Left forelimb (tissue), 1 donor: ENCODE measurements around the gene PARK7.

Source experiments
- DNase-seq: peaks from one replicate; pipeline ENCODE4 v3.0.0-alpha.2; 2018; ENCODE audit warnings: low spot score

PARK7 gene

DNA sequence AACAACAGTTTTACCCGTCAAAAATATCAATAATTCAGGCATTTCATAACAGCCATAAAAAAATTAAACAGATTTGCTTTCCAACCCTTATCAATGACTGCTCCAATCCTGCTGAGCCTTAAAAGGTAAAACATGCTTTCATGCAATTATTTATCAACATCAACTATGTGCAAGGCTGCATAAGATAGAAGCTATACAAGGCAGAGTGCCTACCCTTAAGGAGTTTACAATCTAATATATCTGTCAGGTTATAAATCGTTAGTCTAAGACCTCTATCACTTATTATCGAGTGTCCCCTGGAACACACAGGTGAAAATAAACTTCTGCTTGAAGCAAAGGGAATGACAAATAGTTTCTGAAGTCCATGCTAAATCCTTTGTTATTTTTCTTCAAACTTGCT lies 62.8 kb downstream of the PARK7 start:
- no peak for DNase-seq

DNA sequence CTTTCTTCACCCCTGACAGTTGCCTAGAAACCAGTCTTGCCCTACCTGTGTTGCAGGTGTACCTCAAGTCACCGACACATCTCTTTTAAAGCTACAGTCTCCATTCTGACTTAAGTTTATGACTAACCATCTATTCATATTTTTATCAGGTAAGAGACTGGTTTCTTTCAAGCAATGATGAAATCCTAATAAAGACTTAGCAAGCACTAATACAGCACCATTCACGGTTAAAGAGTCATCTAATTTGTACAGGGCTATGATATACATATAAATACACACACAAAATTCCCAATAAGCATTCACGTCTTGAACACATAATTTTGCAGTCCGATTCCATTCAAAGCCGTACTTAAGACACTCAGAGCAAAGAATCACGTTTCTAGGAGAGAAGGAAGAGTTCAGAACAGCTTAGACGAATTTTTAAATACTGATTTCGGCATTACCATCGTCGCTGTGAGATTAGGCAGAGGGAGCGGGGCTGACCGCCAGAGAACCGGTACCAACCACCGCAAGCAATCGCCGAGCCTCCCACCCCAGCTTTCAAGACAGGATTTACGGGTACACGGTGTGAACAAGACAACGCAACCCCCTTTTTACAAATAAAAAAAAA lies 63.7 kb downstream of the PARK7 start:
- DNase-seq, result no peak

DNA sequence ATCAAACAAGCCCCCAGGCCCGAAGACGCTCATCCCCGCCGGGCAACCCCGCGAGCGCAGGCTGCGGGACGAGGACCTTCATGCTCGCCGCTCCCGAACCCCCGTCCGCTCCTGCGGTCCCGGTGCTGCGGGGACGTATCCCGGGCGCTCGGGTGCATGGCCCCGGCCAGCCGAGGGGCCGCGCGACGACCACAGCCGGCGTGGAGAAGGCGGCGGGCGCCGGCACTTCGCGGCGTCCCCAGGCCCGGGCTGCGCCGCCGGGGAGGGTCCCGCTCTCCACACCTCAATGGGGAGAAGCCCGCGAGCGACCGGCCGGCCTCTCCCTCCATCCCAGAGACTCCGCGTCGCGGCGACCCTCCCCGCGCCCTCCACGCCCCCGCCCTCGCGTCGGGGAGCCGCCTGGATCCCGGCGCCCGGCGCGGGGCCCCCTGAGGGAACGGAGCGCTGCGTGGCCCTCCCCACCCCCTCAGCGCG lies 64.2 kb downstream of the PARK7 start:
- peak; percentile 67 for DNase-seq

DNA sequence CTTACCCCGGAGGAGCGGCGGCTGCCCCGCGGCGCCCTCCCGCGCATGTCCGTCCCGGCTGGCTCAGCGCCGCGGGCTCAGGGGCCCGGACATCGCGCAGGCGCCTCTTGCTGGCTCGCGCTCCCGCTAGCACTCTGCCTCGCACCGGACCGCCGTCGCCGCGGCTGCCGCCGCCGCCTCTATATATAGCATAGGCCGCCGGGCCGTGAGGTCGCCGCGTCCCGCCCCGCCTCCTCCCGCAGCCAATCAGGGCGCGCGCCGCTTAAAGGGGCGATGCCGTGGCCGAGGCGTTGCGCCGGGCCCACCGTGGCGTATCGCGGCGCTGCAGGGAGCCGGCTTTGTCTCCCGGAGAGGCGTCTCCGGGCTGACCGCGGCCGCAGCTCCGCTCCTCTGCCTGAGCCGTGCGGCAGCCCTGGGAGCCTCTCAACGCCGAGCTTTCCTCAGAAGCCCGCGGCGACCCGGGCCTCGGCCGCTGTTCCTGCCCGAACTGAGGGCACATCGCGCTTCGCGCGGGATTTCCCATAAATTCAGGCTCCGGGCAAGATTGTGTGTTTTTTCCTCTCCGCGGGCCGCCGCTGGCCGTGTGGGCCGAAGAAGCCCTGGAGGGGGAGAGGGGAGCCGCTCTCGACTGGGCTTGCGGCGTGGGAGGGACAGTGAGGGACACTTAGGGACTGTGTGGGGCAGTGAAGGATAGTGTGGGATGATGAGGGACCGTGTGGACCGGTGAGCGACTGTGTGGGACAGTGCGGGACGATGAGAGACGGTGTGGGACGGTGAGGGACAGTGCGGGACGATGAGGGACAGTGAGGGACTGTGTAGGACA lies 64.9 kb downstream of the PARK7 start, which contains the start of gene ERRFI1:
TSS of gene ERRFI1 (minus strand) at position 157 of the 823 bp plus-strand sequence. CDS start 10,690 bp downstream, outside the sequence.
- DNase-seq, result peak; percentile 94

DNA sequence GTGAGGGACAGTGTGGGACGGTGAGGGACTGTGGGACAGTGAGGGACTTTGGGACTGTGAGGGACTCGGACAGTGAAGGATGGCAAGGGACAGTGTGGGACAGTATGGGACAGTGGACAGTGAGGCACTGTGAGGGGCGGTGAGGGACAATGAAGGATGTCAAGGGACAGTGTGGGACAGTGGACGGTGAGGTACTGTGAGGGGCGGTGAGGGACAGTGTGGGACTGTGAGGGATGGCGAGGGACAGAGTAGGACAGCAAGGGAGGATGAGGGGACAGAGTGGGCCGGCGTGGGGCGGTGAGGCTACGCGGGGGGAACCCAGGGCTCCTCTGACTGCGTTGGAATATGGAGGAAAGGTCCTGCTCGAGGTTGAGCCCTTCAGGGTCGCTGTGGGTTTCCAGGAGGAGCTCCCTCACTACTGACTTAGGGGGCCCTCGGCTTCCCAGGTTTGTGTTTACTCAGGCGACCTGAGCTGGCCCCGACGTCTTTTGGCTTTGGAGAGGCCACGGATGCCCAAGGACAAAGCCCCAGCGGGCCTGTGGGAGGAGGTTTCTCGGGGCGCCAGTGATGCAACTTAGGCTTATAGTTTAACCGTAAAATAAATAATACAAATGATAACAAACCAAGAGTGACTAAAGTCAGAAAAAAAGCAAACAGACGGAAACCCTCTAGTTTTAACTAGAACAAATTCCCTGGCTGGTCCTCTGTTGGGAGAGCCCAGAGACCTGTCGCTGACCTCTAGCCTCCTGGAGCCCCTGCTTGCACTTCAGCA lies 65.7 kb downstream of the PARK7 start:
- DNase-seq, result no peak

DNA sequence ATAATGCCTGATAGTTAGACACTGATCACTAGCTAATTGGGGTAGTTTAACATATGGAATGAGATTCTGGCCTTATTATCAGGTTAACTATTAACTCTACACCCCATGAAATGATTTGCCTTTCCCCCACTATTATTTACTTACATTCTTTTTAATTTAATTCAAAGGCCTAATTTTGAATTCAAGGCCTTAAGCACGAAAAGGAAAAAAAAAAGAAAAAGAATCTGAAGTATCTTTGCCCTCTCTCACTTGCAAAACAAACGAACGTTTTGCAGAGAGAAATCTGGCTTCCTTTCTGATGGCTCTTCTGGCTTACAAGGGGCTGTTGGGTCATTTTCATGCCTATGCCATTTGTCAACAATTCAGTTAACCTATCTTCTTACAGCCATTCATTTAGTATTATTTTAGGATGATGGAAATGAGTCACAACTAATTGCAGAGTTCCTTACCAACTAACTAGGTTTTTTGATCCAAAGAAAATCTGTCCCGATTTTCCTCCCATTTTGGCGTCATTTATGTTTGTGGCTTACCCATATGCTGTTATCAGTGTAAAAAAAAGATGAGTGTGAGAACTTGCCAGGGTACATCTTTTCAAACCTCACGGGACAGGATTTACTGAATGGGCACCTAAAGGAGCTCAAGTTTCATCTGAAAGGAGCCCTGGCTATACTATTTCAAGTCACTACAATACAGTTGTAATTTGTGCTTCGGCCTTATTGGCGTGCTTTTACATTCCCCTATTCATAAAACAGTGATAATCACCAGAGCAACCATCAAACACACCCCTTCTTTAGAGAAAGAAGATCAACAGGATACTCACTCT lies 66.4 kb downstream of the PARK7 start:
- no peak for DNase-seq

DNA sequence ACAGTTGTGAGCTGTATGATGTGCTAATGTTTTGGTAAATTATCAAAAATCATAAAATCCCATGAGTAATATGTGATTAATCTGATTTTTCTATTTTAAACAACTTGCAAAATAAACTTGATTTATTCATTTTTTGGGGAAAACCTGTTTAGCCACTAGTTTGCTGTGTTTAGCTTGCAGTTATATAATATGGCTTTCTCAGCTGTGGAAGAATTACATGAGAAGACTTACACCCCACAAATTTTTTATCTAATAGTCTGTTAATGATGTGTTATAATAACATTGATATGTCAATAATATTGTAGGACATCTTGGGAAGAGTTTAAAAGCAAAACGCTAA lies 67.0 kb downstream of the PARK7 start:
- no peak for DNase-seq

DNA sequence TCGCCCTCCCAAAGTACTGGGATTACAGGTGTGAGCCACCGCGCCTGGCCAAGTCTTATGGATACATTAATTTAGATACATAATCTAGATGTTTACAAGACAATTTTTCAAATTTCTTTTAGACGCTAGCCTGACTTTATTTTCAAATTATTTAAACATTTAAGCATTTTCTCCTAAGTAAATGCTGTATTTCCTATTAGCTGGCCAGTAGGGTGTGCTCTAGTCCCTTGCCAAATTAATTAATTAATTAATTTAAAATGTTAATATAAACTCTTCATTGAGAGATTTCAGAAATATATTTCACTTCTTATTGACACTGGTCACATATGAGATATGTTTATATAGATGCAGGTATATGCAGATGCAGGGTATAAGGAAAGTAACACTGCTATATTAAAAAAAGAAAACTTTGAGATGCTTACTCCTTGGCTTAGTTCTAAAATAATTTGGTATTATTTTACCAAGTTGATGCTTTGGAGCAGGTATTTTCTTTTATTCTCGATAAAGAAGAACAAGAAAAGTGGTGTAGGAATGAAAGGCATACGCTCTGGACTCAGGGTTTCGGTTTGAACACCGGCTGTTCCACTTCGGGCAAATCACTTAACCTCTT lies 69.8 kb downstream of the PARK7 start:
- DNase-seq, result no peak

DNA sequence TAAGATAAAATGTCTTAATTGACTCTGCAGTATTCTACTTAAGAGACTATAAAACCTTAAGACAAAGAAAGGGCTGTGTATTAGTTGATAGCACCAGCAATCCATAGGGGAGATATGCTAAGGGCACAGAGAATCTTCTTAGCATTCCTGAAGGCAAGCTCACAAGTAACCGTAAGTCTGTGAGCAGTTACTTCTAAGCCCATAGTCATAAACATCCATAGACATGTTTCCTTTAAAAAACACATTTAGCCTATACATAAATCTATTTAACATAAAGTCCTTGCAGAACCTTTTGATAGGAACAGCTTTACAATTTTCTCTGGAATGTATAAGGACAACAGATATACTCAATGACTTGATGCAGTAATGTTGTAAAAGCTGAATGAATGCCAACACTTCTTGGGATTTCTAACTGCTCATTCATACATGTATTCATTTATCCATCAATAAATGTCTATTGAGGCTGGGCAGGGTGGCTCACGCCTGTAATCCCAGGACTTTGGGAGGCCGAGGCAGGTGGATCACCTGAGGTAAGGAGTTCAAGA lies 70.9 kb downstream of the PARK7 start:
- DNase-seq, result no peak

DNA sequence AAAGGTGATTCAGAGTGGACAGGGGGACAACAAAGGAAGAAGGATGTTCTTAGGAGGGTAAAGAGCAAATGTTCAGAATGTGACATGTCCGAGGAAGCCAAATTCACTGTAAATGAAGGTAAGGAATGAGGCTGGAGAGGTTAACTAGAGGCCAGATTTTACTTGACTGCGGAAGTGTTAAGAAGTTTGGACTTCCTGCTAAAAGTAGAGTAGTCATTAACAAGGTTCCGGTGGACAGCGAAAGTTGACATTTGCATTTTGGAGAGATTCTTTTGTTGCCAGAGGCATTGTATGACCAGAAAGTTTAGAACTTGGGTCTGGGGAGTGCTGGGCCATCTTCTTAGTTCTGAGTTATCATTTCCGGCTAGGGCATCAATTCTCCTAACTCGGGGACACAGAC lies 71.8 kb downstream of the PARK7 start:
- no peak for DNase-seq
